Calu3 (cell line): ENCODE data around the gene ACSS3. TPM values are rescaled to one million over a fixed set of nuclear protein-coding genes. Genes with fewer than 3 reads are reported as not detected.
A peak's percentile ranks its signal among the peaks of the same experiment; 100 is the strongest.

Experiments used
- BruUV-seq: library from RNA; stranded (reverse); fragments of 400-500 nt; replicated peaks from 2 replicates; lab custom pipeline; 2021; lab: Mats Ljungman, UMichigan
- CTCF ChIA-PET: fragments of 300-600 bp; sonication (Branson Sonifier 250); formaldehyde crosslinking; loops from one replicate; lab custom pipeline; 2022; ENCODE audit warnings: antibody characterized with exemption; lab: Charles Lee
- DNase-seq: peaks from one replicate; pipeline ENCODE4 v3.0.0; 2022
- H3K27ac Mint-ChIP-seq: one replicate; pipeline ENCODE4 v1.8.0; 2022; ENCODE audit warnings: mixed read lengths; ENCODE audit not compliant: unreplicated experiment
- H3K27me3 Mint-ChIP-seq: one replicate; pipeline ENCODE4 v1.8.0; 2022; ENCODE audit warnings: mixed read lengths; ENCODE audit not compliant: unreplicated experiment
- H3K36me3 Mint-ChIP-seq: one replicate; pipeline ENCODE4 v1.8.0; 2022; ENCODE audit warnings: mild to moderate bottlenecking, moderate library complexity, mixed read lengths; ENCODE audit not compliant: insufficient read depth, unreplicated experiment
- H3K4me1 Mint-ChIP-seq: one replicate; pipeline ENCODE4 v1.8.0; 2022; ENCODE audit warnings: mild to moderate bottlenecking, low read depth, mixed read lengths; ENCODE audit not compliant: unreplicated experiment
- H3K4me3 Mint-ChIP-seq: one replicate; pipeline ENCODE4 v1.8.0; 2022; ENCODE audit warnings: mild to moderate bottlenecking, low read depth, moderate library complexity, mixed read lengths; ENCODE audit not compliant: unreplicated experiment
- H3K9me3 Mint-ChIP-seq: one replicate; pipeline ENCODE4 v1.8.0; 2022; ENCODE audit warnings: low read depth, mixed read lengths; ENCODE audit not compliant: unreplicated experiment
- intact Hi-C: fragments of 100-400 bp; cut with micrococcal nuclease; formaldehyde crosslinking; loops from one replicate; pipeline ENCODE4 v1.10.0; 2022; ENCODE audit not compliant: unreplicated experiment
- total RNA-seq: library from RNA; stranded (reverse); gene quantifications from 2 replicates; pipeline ENCODE4 v1.2.3, GENCODE V29; 2022
- TF ChIP-seq, protein P1 (sequence below): fragments of 200-600 bp; IDR thresholded peaks from one replicate; pipeline ENCODE4 v1.8.0; 2022; ENCODE audit warnings: antibody characterized with exemption; ENCODE audit not compliant: unreplicated experiment

Gene ACSS3
- total RNA-seq, 1 experiment from 2014 or later, result 0.21 TPM

DNA sequence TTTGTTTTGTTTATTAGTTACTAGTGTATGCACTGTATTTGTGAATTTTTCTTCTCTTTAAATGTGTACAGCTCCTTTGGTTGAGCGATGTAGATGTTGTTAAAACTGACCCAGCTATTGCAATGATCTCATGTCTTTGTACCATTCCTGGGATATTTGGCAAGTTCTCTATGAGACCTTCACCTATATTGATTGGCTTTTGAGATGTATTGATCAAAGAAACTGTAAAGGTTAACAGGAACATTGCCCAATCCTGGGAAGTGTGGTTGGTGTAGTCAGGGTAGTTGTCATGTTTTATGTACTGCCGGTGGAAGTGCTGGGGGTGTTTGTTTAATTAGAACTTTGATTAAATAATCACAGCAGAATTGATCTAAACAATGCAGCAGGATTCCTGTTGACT, 43.1 kb downstream of the ACSS3 start:
- Mint-ChIP-seq H3K4me3 (no peak overlapping the region), H3K27ac (no peak overlapping the region), H3K27me3 (no peaks in the 10 kb centered on the region), H3K36me3 (no peaks in the 10 kb centered on the region), H3K9me3 (peaks cover 3% of the 10 kb centered on the region), H3K4me1 (no peaks in the 10 kb centered on the region)
- DNase-seq, result no peak
- intact Hi-C loops, result no loop called here
- CTCF ChIA-PET, result no interaction called here
- no TSS peak for BruUV-seq
- TF ChIP-seq, protein P1, sequence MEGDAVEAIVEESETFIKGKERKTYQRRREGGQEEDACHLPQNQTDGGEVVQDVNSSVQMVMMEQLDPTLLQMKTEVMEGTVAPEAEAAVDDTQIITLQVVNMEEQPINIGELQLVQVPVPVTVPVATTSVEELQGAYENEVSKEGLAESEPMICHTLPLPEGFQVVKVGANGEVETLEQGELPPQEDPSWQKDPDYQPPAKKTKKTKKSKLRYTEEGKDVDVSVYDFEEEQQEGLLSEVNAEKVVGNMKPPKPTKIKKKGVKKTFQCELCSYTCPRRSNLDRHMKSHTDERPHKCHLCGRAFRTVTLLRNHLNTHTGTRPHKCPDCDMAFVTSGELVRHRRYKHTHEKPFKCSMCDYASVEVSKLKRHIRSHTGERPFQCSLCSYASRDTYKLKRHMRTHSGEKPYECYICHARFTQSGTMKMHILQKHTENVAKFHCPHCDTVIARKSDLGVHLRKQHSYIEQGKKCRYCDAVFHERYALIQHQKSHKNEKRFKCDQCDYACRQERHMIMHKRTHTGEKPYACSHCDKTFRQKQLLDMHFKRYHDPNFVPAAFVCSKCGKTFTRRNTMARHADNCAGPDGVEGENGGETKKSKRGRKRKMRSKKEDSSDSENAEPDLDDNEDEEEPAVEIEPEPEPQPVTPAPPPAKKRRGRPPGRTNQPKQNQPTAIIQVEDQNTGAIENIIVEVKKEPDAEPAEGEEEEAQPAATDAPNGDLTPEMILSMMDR, result no peak

DNA sequence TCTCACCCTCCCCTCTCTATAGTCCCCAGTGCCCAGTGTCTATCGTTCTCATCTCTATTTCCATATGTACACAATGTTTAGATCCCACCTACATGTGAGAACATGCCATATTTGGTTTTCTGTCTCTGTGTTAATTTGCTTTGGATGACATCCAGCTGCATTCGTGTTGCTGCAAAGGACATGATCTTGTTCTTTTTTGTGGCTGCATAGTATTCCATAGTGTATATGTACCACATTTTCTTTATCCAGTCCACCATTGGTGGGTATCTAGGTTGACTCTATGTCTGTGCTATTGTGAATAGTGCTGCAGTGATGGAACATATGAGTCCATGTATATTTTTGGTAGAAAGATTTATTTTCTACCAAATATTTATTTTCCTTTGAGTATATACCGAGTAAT, 45.7 kb downstream of the ACSS3 start:
- CTCF ChIA-PET, result no interaction called here
- intact Hi-C loops, result no loop called here

DNA sequence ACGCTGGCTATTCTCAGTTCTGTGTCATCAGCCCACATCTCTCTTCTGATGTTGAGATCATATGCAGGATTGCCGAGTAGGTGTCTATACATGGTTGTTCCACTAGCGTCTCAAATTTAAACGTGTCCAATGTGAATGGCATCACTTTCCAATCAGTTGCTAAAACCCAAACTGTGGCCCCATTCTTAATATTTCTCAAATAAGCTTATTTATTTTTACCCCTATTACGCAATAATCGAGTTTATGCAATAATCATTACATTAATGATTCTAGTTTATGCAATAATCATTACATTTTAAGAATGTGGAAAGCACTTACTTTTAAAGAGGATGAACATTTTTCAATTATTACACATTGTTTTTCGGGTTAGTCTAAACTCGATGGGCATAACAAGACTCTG, 47.8 kb downstream of the ACSS3 start:
- BruUV-seq, result no TSS peak
- Mint-ChIP-seq H3K4me3 (no peak overlapping the region), H3K27me3 (no peaks in the 10 kb centered on the region), H3K4me1 (no peaks in the 10 kb centered on the region), H3K9me3 (peaks cover 3% of the 10 kb centered on the region), H3K36me3 (no peaks in the 10 kb centered on the region), H3K27ac (no peak overlapping the region)
- TF ChIP-seq, protein P1, result no peak
- CTCF ChIA-PET, result interaction anchor here (0.7 kb wide), 1 partner anchor 73 kb away, joined by 3 read pairs; no protein-coding TSS in a partner anchor
- DNase-seq, result no peak
- intact Hi-C loops, result loop anchor here (5.0 kb wide), 2 partner anchors 132 to 288 kb away; no protein-coding TSS in a partner anchor

More for the DNA sequence above, 45.7 kb downstream of the ACSS3 start:
- H3K4me1 Mint-ChIP-seq, result no peaks in the 10 kb centered on the region
- TF ChIP-seq, protein P1, result no peak
- H3K27ac Mint-ChIP-seq, result no peak overlapping the region
- no peaks in the 10 kb centered on the region for H3K36me3 Mint-ChIP-seq
- H3K4me3 Mint-ChIP-seq, result no peak overlapping the region
- H3K9me3 Mint-ChIP-seq, result peaks cover 3% of the 10 kb centered on the region
- no peaks in the 10 kb centered on the region for H3K27me3 Mint-ChIP-seq
- no peak for DNase-seq
- no TSS peak for BruUV-seq

DNA sequence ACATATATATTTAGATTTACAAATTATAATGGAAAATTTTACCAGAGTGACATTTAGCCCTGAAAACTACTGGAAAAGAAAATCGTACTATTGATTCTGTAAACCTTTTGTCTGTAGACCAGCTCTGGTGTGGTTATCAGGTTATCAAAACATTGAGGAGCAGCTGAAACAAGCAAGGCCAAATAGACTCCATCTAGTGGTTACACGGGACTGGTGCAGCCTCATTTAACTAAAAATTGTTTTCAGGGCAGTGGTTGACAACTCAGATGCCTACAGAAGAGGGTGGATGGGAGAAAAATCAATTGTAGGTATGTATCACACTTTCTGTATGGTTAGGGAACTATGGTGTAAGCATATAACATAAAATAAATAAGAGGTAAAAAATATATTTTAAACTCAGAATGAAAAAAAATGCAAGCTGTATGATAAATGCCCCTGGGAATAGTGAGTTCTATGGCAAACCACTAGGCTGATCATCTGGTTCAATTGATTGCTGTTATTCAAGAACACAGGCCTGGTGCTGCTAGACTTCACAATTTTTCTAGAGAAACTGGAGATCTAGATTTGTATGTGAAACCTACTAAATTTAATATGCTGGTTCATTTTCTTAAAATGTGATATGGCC, 51.2 kb downstream of the ACSS3 start:
- peak; percentile 34 for DNase-seq
- CTCF ChIA-PET, result interaction anchor here (0.6 to 1.3 kb wide), 6 partner anchors 12 to 351 kb away, joined by 3 to 6 read pairs (median 4); partner anchors contain the start of gene LIN7A
- intact Hi-C loops, result loop anchor here (1.0 to 5.0 kb wide), 3 partner anchors 128 to 717 kb away; no protein-coding TSS in a partner anchor
- BruUV-seq, result no TSS peak
- peaks cover 6% of the 10 kb centered on the region for H3K9me3 Mint-ChIP-seq
- TF ChIP-seq, protein P1, result peak; percentile 52
- H3K4me3 Mint-ChIP-seq, result no peak overlapping the region
- no peaks in the 10 kb centered on the region for H3K4me1 Mint-ChIP-seq
- H3K27ac Mint-ChIP-seq, result no peak overlapping the region
- H3K36me3 Mint-ChIP-seq, result no peaks in the 10 kb centered on the region
- H3K27me3 Mint-ChIP-seq, result no peaks in the 10 kb centered on the region
